Fibroblast of the aortic adventitia (primary cell): ENCODE results near the gene MIB2. TPM values are rescaled to one million over a fixed set of nuclear protein-coding genes. Genes with fewer than 3 reads are reported as not detected.

Experiments
- DNase-seq: peaks from one replicate; pipeline ENCODE4 v3.0.0-alpha.2; 2010; ENCODE audit warnings: low read depth
- H3K4me3 ChIP-seq: 2 replicates; pipeline ENCODE4 v1.5.1; 2011; ENCODE audit warnings: low read depth, mild to moderate bottlenecking, control low read depth, low read length, moderate library complexity
- total RNA-seq: library from RNA; depleted of rRNA; stranded (reverse); fragments of >200 nt; gene quantifications from 2 replicates; pipeline ENCODE4 v1.2.3, GENCODE V29; 2012; ENCODE audit warnings: low replicate concordance
- TF ChIP-seq, protein P1 (sequence below): IDR thresholded peaks from 2 replicates; pipeline ENCODE4 v1.5.1; 2011; ENCODE audit warnings: mild to moderate bottlenecking, low read length, control low read depth, inconsistent platforms; ENCODE audit not compliant: insufficient read depth

Gene MIB2
- total RNA-seq, result 37.7 and 62.1 TPM in 2 replicates

DNA sequence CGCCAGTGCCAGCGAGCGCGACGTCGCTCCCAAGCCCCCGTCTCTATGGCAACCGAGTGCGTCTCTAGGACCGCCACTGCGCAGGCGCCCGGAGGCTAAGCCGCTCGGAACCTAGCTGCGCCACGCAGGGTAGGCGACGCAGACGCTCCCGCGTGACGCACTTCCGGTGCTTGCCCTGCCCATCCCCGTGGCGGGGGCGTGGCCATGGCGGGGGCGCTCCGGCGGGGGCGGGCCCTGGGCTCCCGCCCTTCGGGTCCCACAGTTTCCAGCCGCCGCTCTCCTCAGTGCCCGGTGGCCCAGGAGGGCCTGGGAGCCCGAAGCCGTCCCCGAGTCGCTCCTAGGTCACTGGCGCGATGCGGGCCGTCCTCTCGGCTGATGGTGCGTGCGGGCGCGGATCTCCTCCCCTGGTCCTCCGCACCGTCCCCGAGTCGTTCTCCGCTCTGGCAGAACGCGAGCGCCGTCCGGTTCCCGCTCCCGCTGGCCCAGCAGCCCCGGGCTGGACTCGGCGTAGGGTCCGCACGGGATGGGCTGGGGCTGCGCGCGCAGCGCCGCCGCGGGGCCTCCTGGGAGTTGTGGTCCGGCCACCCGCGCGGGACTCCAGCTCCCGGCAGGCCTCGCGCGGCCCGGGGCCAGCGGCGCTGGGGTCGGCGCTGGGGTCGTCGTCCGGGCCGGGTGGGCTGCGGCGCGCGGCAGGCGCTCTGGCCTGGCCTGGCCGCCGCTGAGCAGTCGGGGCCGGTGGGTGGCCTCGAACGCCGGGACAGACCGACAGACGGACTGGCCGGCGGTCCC, at the start of gene MIB2:
MIB2 (plus strand) TSS at position 245 of the 789 bp plus-strand sequence. CDS start 7,953 bp downstream, outside the sequence.
- H3K4me3 ChIP-seq, result peak within 1 kb of the TSS; percentile 88
- peak; percentile 94 for DNase-seq
- TF ChIP-seq, protein P1, sequence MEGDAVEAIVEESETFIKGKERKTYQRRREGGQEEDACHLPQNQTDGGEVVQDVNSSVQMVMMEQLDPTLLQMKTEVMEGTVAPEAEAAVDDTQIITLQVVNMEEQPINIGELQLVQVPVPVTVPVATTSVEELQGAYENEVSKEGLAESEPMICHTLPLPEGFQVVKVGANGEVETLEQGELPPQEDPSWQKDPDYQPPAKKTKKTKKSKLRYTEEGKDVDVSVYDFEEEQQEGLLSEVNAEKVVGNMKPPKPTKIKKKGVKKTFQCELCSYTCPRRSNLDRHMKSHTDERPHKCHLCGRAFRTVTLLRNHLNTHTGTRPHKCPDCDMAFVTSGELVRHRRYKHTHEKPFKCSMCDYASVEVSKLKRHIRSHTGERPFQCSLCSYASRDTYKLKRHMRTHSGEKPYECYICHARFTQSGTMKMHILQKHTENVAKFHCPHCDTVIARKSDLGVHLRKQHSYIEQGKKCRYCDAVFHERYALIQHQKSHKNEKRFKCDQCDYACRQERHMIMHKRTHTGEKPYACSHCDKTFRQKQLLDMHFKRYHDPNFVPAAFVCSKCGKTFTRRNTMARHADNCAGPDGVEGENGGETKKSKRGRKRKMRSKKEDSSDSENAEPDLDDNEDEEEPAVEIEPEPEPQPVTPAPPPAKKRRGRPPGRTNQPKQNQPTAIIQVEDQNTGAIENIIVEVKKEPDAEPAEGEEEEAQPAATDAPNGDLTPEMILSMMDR, result no peak

DNA sequence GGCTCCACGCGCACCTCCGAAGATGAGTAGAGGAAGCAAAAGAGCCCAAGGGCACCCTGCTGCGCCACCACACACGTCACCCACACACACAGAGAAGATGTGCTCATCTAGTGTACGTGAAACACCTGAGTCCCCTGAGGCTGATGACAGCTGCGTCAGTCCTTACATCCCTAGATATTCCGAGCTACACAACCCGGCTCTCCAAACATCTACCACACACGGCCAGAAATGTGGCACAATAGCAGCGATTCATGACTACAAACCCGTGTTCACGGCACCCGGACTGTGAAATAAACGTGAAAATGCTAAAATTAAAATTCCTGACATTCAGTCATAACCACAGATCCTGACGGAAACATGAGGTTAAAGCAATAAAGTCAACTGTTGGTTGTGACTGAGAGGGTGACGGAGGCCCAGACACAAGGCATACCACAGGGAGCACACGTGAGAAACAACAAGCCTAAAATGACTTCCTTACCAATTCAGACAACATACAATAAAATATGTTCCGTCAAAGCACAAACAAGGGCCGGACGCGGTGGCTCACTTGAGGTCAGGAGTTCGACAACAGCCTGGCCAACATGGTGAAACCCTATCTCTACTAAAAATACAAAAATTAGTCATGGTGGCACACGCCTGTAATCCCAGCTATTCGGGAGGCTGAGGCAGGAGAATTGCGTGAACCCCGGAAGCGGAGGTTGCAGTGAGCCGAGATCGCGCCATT, 48.0 kb upstream of the MIB2 start:
- TF ChIP-seq, protein P1, result no peak
- DNase-seq, result no peak
- no peak overlapping the region for H3K4me3 ChIP-seq

DNA sequence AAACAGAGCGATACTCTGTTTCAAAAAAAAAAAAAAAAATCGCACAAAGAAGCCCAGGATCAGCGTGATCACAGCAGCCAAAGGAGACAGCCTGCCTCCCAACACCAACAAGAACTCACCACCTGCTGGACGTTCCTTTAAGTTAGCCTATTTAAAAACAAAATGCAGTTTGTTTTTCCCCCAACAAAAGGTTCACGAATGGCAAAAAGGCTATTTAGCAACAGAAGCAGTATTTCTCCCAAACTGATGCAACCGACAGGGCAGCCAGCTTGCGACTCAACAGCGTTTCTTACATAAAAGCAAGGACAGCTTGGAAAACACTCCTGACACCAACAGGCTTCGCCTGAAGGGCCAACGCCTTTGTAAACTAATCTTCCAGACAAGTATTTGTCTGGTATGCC, 47.4 kb upstream of the MIB2 start:
- H3K4me3 ChIP-seq, result no peak overlapping the region
- TF ChIP-seq, protein P1, result no peak
- peak; percentile 19 for DNase-seq

DNA sequence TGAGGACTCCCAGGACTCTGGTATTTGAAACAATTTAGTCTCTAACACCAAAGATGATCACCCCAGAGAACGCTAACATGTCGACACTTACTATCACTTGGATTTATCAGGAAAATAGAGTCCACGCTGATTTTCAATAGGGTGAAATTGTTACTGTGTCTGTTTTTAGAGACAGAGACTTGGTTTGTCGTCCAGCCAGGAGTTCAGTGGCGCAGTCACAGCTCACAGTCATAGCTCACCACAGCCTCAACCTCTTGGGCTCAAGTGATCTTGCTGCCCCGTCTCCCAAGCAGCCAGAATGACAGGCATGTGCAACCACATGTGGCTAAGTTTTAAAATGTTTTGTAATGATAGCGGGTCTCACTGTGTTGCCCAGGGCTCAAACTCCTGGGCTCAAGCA, 46.0 kb upstream of the MIB2 start:
- TF ChIP-seq, protein P1, result no peak
- DNase-seq, result no peak
- no peak overlapping the region for H3K4me3 ChIP-seq

DNA sequence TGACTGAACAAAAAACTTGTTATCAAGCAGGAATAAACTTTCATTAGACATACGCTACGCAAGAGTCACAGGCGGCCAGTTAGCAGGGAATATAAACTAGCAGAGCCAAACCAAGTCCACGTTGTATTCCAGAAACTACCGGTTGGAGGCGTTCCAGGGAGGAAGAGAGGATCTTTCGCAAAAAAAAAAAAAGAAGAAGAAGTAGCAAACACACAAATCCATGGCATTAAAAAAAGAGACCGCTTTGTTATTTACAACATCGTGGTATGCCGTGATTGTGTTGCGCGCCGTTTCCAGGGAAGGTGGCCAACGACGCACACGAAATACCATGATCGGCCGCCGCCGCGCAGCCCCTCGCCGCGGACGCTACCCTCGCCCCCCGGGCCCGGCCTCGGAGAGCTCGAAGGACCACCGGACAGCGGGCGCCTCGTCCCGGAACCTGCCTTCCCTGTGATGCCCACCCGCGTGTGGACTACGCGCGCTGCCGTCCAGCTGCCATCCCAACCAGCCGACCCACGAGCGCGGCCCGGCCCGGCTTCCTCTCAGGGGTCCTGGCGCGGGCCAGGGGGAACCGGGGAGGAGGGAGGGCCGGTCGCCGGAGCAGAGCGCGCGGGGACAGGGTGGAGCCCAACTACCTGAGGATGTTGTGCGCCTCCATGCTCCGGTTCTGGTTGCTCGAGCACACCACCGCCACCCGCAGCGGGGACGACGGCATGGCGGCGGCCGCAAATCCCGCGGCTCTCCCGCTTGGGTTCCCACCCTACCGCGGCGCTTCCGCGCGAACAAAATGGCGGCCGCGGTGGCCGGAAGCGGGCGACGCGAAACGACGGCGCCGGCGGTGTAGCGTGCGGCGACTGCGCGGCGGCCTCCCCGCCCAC, 41.2 kb upstream of the MIB2 start:
- TF ChIP-seq, protein P1, result no peak
- peak overlapping the region; percentile 96 for H3K4me3 ChIP-seq
- peak; percentile 60 for DNase-seq
